Measurements from ENCODE around the gene SHC3.

The SHC3 gene

DNA sequence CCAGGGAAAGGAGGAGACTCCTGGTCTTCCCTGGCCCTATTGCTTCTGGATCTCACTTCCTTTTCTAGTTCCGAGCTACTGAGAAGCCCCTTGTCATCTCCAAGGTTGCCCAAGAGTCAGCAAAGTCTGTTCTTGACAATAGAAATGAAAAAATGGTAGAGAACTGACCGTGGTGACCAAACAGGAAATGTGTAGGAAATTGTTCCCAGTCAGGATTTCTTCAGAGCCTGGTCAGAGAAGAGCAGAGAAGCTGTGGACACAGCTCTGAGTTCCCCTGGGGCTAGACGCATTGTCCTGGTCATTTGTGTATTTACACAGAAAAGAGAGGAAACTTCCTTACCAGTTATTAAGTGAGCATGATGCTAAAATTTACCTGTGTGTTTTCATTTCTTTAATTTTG lies 151.7 kb downstream of the SHC3 start:
- TF ChIP-seq, protein P1, sequence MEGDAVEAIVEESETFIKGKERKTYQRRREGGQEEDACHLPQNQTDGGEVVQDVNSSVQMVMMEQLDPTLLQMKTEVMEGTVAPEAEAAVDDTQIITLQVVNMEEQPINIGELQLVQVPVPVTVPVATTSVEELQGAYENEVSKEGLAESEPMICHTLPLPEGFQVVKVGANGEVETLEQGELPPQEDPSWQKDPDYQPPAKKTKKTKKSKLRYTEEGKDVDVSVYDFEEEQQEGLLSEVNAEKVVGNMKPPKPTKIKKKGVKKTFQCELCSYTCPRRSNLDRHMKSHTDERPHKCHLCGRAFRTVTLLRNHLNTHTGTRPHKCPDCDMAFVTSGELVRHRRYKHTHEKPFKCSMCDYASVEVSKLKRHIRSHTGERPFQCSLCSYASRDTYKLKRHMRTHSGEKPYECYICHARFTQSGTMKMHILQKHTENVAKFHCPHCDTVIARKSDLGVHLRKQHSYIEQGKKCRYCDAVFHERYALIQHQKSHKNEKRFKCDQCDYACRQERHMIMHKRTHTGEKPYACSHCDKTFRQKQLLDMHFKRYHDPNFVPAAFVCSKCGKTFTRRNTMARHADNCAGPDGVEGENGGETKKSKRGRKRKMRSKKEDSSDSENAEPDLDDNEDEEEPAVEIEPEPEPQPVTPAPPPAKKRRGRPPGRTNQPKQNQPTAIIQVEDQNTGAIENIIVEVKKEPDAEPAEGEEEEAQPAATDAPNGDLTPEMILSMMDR (IDR thresholded peaks at IDR 0.05; ENCODE audit: control extremely low read depth, extremely low read depth, low read depth, missing control alignments) = no peak
- CTCF ChIA-PET = no interaction called here
- POLR2A ChIA-PET = no interaction called here

DNA sequence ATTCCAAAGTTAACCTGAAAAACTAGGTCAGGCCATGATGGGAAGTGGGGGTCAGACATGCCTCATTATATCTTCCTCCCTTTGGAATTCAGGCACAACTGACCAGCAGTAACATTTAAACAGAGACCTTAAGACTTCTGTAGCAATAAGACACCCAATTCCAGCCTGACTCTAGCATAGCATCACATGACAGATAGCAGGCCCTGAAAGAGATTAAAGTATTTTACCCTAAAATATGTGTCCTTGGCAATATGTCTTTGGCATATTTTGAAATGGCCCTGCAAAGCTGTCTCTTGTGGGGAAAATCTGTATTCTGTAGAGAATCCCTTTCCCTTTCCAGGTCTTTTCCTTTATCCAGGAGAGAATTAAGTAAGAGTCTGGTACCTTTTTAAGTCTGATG lies 153.1 kb downstream of the SHC3 start:
- DNase-seq (ENCODE audit: extremely low spot score) = no peak
- POLR2A ChIA-PET = no interaction called here
- CTCF ChIA-PET = no interaction called here
- TF ChIP-seq, protein P1 (IDR thresholded peaks at IDR 0.05; ENCODE audit: control extremely low read depth, extremely low read depth, low read depth, missing control alignments) = no peak

More for the DNA sequence above, 151.7 kb downstream of the SHC3 start:
- no peak for DNase-seq (ENCODE audit: extremely low spot score)

DNA sequence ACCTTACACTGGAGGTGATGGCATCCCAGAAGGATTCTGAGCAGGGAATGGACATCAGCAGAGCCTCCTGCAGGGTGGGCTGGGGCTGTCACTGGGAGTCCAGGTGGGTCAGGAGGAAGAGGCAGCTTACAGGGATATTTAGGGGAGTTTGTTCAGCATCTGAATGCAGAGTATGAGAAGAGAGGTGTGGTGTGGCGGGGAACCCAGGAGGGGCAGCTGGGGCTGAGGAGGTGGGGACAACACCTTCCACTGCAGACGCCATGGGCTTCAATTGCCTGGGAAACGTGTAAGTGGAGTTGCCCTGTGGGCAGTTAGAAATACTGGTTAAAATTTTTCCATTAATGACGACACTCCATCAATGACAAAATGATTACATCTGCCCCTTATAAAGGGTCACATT lies 153.9 kb downstream of the SHC3 start:
- TF ChIP-seq, protein P1 (IDR thresholded peaks at IDR 0.05; ENCODE audit: control extremely low read depth, extremely low read depth, low read depth, missing control alignments) = no peak
- POLR2A ChIA-PET = no interaction called here
- DNase-seq (ENCODE audit: extremely low spot score) = no peak
- CTCF ChIA-PET = no interaction called here

DNA sequence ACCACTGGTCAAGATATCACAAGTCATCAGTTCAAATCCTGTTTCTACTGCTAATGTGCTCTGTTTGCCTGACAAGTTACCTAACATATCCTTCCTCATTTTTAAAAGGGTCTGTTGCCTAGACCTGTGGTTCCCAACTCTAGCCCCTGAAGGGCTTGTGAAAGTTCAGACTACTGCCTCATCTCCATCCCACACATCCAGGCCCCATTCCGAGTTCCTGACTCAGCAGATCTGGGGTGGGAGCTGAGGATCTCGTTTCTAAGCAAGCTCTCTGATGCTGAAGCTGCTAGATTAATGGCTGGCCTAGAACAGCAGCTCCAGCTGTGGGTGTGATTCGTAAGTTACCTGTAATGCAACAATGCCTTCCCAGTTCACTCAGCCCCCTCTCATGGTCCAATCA lies 154.9 kb downstream of the SHC3 start:
- CTCF ChIA-PET = interaction anchor here (1.4 kb wide), 1 partner anchor 15 kb away, joined by 3 read pairs; no protein-coding TSS in a partner anchor
- DNase-seq (ENCODE audit: extremely low spot score) = no peak
- POLR2A ChIA-PET = no interaction called here
- TF ChIP-seq, protein P1 (IDR thresholded peaks at IDR 0.05; ENCODE audit: control extremely low read depth, extremely low read depth, low read depth, missing control alignments) = no peak

DNA sequence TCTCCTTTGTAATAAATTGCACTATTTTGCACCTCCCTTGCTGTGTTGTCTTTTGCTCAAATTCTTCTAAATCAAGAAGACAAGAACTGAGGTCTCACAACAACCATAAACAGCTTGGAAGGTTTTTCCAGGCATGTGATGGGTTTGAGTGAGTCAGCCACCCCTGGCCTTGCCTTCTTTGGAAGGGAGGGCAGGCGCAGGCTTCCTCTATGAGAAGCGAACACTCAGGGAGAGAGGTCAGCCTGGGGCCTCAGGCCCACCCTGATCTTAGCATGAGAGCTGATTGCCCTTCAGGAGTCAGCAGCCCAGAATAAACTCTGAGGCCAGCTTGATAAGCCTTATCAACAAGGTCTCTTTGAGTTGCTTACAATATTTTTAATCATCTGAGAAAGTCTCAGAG lies 155.7 kb downstream of the SHC3 start:
- no peak for DNase-seq (ENCODE audit: extremely low spot score)
- CTCF ChIA-PET = interaction anchor here (0.7 to 1.4 kb wide), 2 partner anchors 14 to 425 kb away, joined by 3 read pairs; no protein-coding TSS in a partner anchor
- POLR2A ChIA-PET = no interaction called here
- TF ChIP-seq, protein P1 (IDR thresholded peaks at IDR 0.05; ENCODE audit: control extremely low read depth, extremely low read depth, low read depth, missing control alignments) = no peak

DNA sequence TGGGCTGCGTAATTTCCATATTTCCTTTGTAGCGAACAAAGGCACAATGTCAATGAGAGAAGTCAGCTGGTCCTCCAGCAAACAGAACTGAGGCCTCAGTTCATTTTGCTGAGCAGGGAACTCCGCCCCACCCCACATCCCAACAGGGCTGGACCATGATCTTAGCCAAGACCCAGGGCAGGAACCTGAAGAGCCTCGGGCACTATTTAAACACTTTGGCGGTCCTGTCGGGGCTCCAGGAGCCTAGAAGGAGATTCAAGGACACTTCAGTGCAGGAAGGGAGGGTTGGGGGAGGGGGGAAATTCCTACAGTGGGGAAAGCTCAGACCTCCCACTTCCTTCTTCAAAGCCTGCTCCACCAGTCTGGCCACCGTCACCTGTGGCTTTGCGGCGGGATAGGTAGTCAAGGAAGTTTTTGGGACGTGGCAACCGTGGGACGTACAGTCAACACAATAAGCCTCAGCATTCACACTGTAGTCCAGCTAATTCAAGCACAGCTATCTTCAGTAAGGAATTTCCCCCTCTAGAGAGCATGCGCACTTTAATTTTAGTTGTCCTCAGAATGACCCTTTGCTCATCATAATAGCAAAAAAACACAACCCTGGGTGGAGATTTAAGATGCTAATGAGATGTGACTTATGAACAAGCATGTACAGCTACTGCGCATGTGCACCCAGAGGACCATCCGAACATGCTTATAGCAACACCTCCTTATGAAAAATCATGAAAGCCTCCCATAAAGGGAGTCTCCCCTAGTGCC lies 156.4 kb downstream of the SHC3 start:
- no peak for DNase-seq (ENCODE audit: extremely low spot score)
- ChIA-PET CTCF (interaction anchor here (1.4 kb wide), 1 partner anchor 13 kb away, joined by 3 read pairs; no protein-coding TSS in a partner anchor), POLR2A (no interaction called here)
- TF ChIP-seq, protein P1 (IDR thresholded peaks at IDR 0.05; ENCODE audit: control extremely low read depth, extremely low read depth, low read depth, missing control alignments) = no peak
